Colonic mucosa (tissue), 4 donors: ENCODE results near the gene TNFAIP8L1. TPM values are rescaled to one million over a fixed set of nuclear protein-coding genes. Genes with fewer than 3 reads are reported as not detected.

Experiments used
- DNase-seq: peaks from one replicate; pipeline ENCODE4 v3.0.0-alpha.2; 2020
- H3K27ac ChIP-seq: fragments of 200-600 bp; one replicate; pipeline ENCODE4 v1.8.0; 2021
- H3K27me3 ChIP-seq: fragments of 200-600 bp; one replicate; pipeline ENCODE4 v1.8.0; 2021
- H3K36me3 ChIP-seq: fragments of 200-600 bp; one replicate; pipeline ENCODE4 v1.8.0; 2021
- H3K4me1 ChIP-seq: fragments of 200-600 bp; one replicate; pipeline ENCODE4 v1.8.0; 2021; ENCODE audit warnings: mild to moderate bottlenecking
- H3K4me3 ChIP-seq: fragments of 200-600 bp; one replicate; pipeline ENCODE4 v1.8.0; 2021
- H3K9ac ChIP-seq, 2 donors: one replicate each; pipeline ENCODE4 v1.7.0; 2013; ENCODE audit warnings: control low read depth in 2 of 2, low read depth in 2 of 2, low read length in 2 of 2
- H3K9me3 ChIP-seq: fragments of 200-600 bp; one replicate; pipeline ENCODE4 v1.8.0; 2021
- CTCF ChIP-seq: fragments of 200-600 bp; IDR thresholded peaks from one replicate; pipeline ENCODE4 v1.8.0; 2022; ENCODE audit warnings: antibody characterized with exemption, mild to moderate bottlenecking
- intact Hi-C: fragments of 100-400 bp; cut with DNase I; formaldehyde crosslinking; loops from one replicate; pipeline ENCODE4 v1.14.1; 2022
- total RNA-seq, 2 donors: library from RNA; stranded (reverse); fragmentation: NEBNext Ultra II Directional in 1 of 2; extraction: Animal tissue kit (Norgen Biotek cat#: 25700) in 1 of 2; gene quantifications; one replicate each; pipeline ENCODE4 v1.2.1, GENCODE V29; 2021
- donor health status: healthy.
- donor health status: DM: no; HTN: no; CAD: no.
- donor health status: DM: no; HTN: no; CAD: no.

The TNFAIP8L1 gene
- total RNA-seq, 2 donors from 2014 or later, result 14.2 to 24.1 TPM

- Histone ChIP-seq H3K4me3 (no peak overlapping the region), H3K27me3 (no peaks in the 10 kb centered on the region), H3K9ac (no peak overlapping the region), H3K4me1 (no peaks in the 10 kb centered on the region), H3K27ac (no peak overlapping the region), H3K9me3 (no peaks in the 10 kb centered on the region), H3K36me3 (no peaks in the 10 kb centered on the region)
- intact Hi-C loops, result no loop called here
- no peak for DNase-seq
- no peak for TF ChIP-seq CTCF
Observed at GRCh38 chr19:4624301-4624700, 15.0 kb upstream of the TNFAIP8L1 start.

GRCh38 chr19:4624733-4625362, 14.5 kb upstream of the TNFAIP8L1 start:
- Histone ChIP-seq H3K9me3 (no peaks in the 10 kb centered on the region), H3K4me3 (no peak overlapping the region), H3K4me1 (no peaks in the 10 kb centered on the region), H3K27ac (no peak overlapping the region), H3K36me3 (no peaks in the 10 kb centered on the region), H3K9ac (no peak overlapping the region), H3K27me3 (no peaks in the 10 kb centered on the region)
- no peak for TF ChIP-seq CTCF
- DNase-seq, result no peak
- intact Hi-C loops, result no loop called here

GRCh38 chr19:4633140-4633967, 6.0 kb upstream of the TNFAIP8L1 start:
- peak; percentile 69 for DNase-seq
- intact Hi-C loops, result no loop called here
- Histone ChIP-seq H3K9ac (no peak overlapping the region), H3K36me3 (no peaks in the 10 kb centered on the region), H3K4me1 (no peaks in the 10 kb centered on the region), H3K4me3 (no peak overlapping the region), H3K9me3 (no peaks in the 10 kb centered on the region), H3K27me3 (no peaks in the 10 kb centered on the region), H3K27ac (no peak overlapping the region)
- TF ChIP-seq CTCF, result peak; percentile 65

- Histone ChIP-seq H3K4me3 (peak overlapping the region; percentile 30), H3K9me3 (no peaks in the 10 kb centered on the region), H3K4me1 (peaks cover 11% of the 10 kb centered on the region), H3K27me3 (no peaks in the 10 kb centered on the region), H3K27ac (no peak overlapping the region), H3K9ac (peak overlapping the region; percentile 43 to 78), H3K36me3 (no peaks in the 10 kb centered on the region)
- intact Hi-C loops, result loop anchor here (5.0 kb wide), 1 partner anchor 58 kb away; no protein-coding TSS in a partner anchor
- no peak for DNase-seq
- TF ChIP-seq CTCF, result no peak
Observed at GRCh38 chr19:4635754-4636116, 3.6 kb upstream of the TNFAIP8L1 start.

GRCh38 chr19:4636151-4636717, 3.1 kb upstream of the TNFAIP8L1 start:
- Histone ChIP-seq H3K4me3 (peak overlapping the region; percentile 30), H3K27me3 (no peaks in the 10 kb centered on the region), H3K4me1 (peaks cover 11% of the 10 kb centered on the region), H3K9me3 (no peaks in the 10 kb centered on the region), H3K9ac (peak overlapping the region; percentile 43 to 78), H3K27ac (no peak overlapping the region), H3K36me3 (no peaks in the 10 kb centered on the region)
- intact Hi-C loops, result loop anchor here (5.0 kb wide), 1 partner anchor 59 kb away; no protein-coding TSS in a partner anchor
- TF ChIP-seq CTCF, result peak; percentile 96
- DNase-seq, result peak; percentile 65
